ENCODE data around the gene CRACDL.

Gene CRACDL

GRCh38 chr2:98937906-98938305, 1.9 kb upstream of the CRACDL start:
- Histone ChIP-seq H3K27me3 (ENCODE audit: control insufficient read depth, insufficient read depth, low read length) (peaks cover 68% of the 10 kb centered on the region), H3K9ac (ENCODE audit: low read depth, low read length) (no peak overlapping the region), H3K27ac (ENCODE audit: low read depth, low read length) (no peak overlapping the region), H3K4me3 (ENCODE audit: low read depth, low read length) (no peak overlapping the region), H3K4me1 (ENCODE audit: control insufficient read depth, insufficient read depth, low read length) (no peaks in the 10 kb centered on the region), H3K36me3 (ENCODE audit: control insufficient read depth, insufficient read depth, low read length) (no peaks in the 10 kb centered on the region), H3K9me3 (ENCODE audit: control insufficient read depth, insufficient read depth, low read length) (no peaks in the 10 kb centered on the region)

- H3K36me3 ChIP-seq (ENCODE audit: control insufficient read depth, insufficient read depth, low read length) = no peaks in the 10 kb centered on the region
- peaks cover 68% of the 10 kb centered on the region for H3K27me3 ChIP-seq (ENCODE audit: control insufficient read depth, insufficient read depth, low read length)
- peak overlapping the region; percentile 64 for H3K4me3 ChIP-seq (ENCODE audit: low read depth, low read length)
- H3K4me1 ChIP-seq (ENCODE audit: control insufficient read depth, insufficient read depth, low read length) = no peaks in the 10 kb centered on the region
- H3K27ac ChIP-seq (ENCODE audit: low read depth, low read length) = no peak overlapping the region
- H3K9me3 ChIP-seq (ENCODE audit: control insufficient read depth, insufficient read depth, low read length) = no peaks in the 10 kb centered on the region
- H3K9ac ChIP-seq (ENCODE audit: low read depth, low read length) = no peak overlapping the region
Observed at GRCh38 chr2:98936353-98937351, 627 bp upstream of the CRACDL start.

GRCh38 chr2:98935111-98935770, 784 bp downstream of the CRACDL start:
- Histone ChIP-seq H3K27ac (ENCODE audit: low read depth, low read length) (no peak overlapping the region), H3K9me3 (ENCODE audit: control insufficient read depth, insufficient read depth, low read length) (no peaks in the 10 kb centered on the region), H3K9ac (ENCODE audit: low read depth, low read length) (no peak overlapping the region), H3K27me3 (ENCODE audit: control insufficient read depth, insufficient read depth, low read length) (peaks cover 68% of the 10 kb centered on the region), H3K36me3 (ENCODE audit: control insufficient read depth, insufficient read depth, low read length) (no peaks in the 10 kb centered on the region), H3K4me1 (ENCODE audit: control insufficient read depth, insufficient read depth, low read length) (no peaks in the 10 kb centered on the region), H3K4me3 (ENCODE audit: low read depth, low read length) (peak overlapping the region; percentile 64)

- H3K36me3 ChIP-seq (ENCODE audit: control insufficient read depth, insufficient read depth, low read length) = no peaks in the 10 kb centered on the region
- H3K4me1 ChIP-seq (ENCODE audit: control insufficient read depth, insufficient read depth, low read length) = no peaks in the 10 kb centered on the region
- peaks cover 49% of the 10 kb centered on the region for H3K27me3 ChIP-seq (ENCODE audit: control insufficient read depth, insufficient read depth, low read length)
- H3K9ac ChIP-seq (ENCODE audit: low read depth, low read length) = no peak overlapping the region
- H3K9me3 ChIP-seq (ENCODE audit: control insufficient read depth, insufficient read depth, low read length) = no peaks in the 10 kb centered on the region
- no peak overlapping the region for H3K4me3 ChIP-seq (ENCODE audit: low read depth, low read length)
- no peak overlapping the region for H3K27ac ChIP-seq (ENCODE audit: low read depth, low read length)
Observed at GRCh38 chr2:98932778-98933343, 3.2 kb downstream of the CRACDL start.

GRCh38 chr2:98932164-98932563, 3.9 kb downstream of the CRACDL start:
- Histone ChIP-seq H3K9me3 (ENCODE audit: control insufficient read depth, insufficient read depth, low read length) (no peaks in the 10 kb centered on the region), H3K27ac (ENCODE audit: low read depth, low read length) (no peak overlapping the region), H3K9ac (ENCODE audit: low read depth, low read length) (no peak overlapping the region), H3K36me3 (ENCODE audit: control insufficient read depth, insufficient read depth, low read length) (no peaks in the 10 kb centered on the region), H3K27me3 (ENCODE audit: control insufficient read depth, insufficient read depth, low read length) (peaks cover 42% of the 10 kb centered on the region), H3K4me1 (ENCODE audit: control insufficient read depth, insufficient read depth, low read length) (0 out of 2 replicates have a peak, but pooled peaks cover 2% of the 10 kb centered on the region), H3K4me3 (ENCODE audit: low read depth, low read length) (no peak overlapping the region)

GRCh38 chr2:98931596-98931995, 4.4 kb downstream of the CRACDL start:
- Histone ChIP-seq H3K27me3 (ENCODE audit: control insufficient read depth, insufficient read depth, low read length) (peaks cover 36% of the 10 kb centered on the region), H3K9me3 (ENCODE audit: control insufficient read depth, insufficient read depth, low read length) (no peaks in the 10 kb centered on the region), H3K4me3 (ENCODE audit: low read depth, low read length) (no peak overlapping the region), H3K36me3 (ENCODE audit: control insufficient read depth, insufficient read depth, low read length) (no peaks in the 10 kb centered on the region), H3K4me1 (ENCODE audit: control insufficient read depth, insufficient read depth, low read length) (0 out of 2 replicates have a peak, but pooled peaks cover 2% of the 10 kb centered on the region), H3K27ac (ENCODE audit: low read depth, low read length) (no peak overlapping the region), H3K9ac (ENCODE audit: low read depth, low read length) (no peak overlapping the region)

- Histone ChIP-seq H3K4me3 (ENCODE audit: low read depth, low read length) (no peak overlapping the region), H3K9me3 (ENCODE audit: control insufficient read depth, insufficient read depth, low read length) (no peaks in the 10 kb centered on the region), H3K27ac (ENCODE audit: low read depth, low read length) (no peak overlapping the region), H3K4me1 (ENCODE audit: control insufficient read depth, insufficient read depth, low read length) (0 out of 2 replicates have a peak, but pooled peaks cover 2% of the 10 kb centered on the region), H3K27me3 (ENCODE audit: control insufficient read depth, insufficient read depth, low read length) (peaks cover 19% of the 10 kb centered on the region), H3K36me3 (ENCODE audit: control insufficient read depth, insufficient read depth, low read length) (no peaks in the 10 kb centered on the region), H3K9ac (ENCODE audit: low read depth, low read length) (no peak overlapping the region)
Observed at GRCh38 chr2:98929920-98930319, 6.1 kb downstream of the CRACDL start.

- Histone ChIP-seq H3K27me3 (ENCODE audit: control insufficient read depth, insufficient read depth, low read length) (peaks cover 2% of the 10 kb centered on the region; the same call in 1 of the 2 replicates), H3K9ac (ENCODE audit: low read depth, low read length) (no peak overlapping the region), H3K4me3 (ENCODE audit: low read depth, low read length) (no peak overlapping the region), H3K27ac (ENCODE audit: low read depth, low read length) (no peak overlapping the region), H3K36me3 (ENCODE audit: control insufficient read depth, insufficient read depth, low read length) (no peaks in the 10 kb centered on the region), H3K9me3 (ENCODE audit: control insufficient read depth, insufficient read depth, low read length) (no peaks in the 10 kb centered on the region), H3K4me1 (ENCODE audit: control insufficient read depth, insufficient read depth, low read length) (0 out of 2 replicates have a peak, but pooled peaks cover 2% of the 10 kb centered on the region)
Observed at GRCh38 chr2:98928242-98928641, 7.8 kb downstream of the CRACDL start.

GRCh38 chr2:98927027-98927426, 9.0 kb downstream of the CRACDL start:
- Histone ChIP-seq H3K9ac (ENCODE audit: low read depth, low read length) (no peak overlapping the region), H3K4me1 (ENCODE audit: control insufficient read depth, insufficient read depth, low read length) (0 out of 2 replicates have a peak, but pooled peaks cover 2% of the 10 kb centered on the region), H3K36me3 (ENCODE audit: control insufficient read depth, insufficient read depth, low read length) (no peaks in the 10 kb centered on the region), H3K27me3 (ENCODE audit: control insufficient read depth, insufficient read depth, low read length) (no peaks in the 10 kb centered on the region), H3K4me3 (ENCODE audit: low read depth, low read length) (no peak overlapping the region), H3K9me3 (ENCODE audit: control insufficient read depth, insufficient read depth, low read length) (no peaks in the 10 kb centered on the region), H3K27ac (ENCODE audit: low read depth, low read length) (no peak overlapping the region)

- no peak overlapping the region for H3K9ac ChIP-seq (ENCODE audit: low read depth, low read length)
- H3K27me3 ChIP-seq (ENCODE audit: control insufficient read depth, insufficient read depth, low read length) = no peaks in the 10 kb centered on the region
- 0 out of 2 replicates have a peak, but pooled peaks cover 2% of the 10 kb centered on the region for H3K4me1 ChIP-seq (ENCODE audit: control insufficient read depth, insufficient read depth, low read length)
- H3K36me3 ChIP-seq (ENCODE audit: control insufficient read depth, insufficient read depth, low read length) = no peaks in the 10 kb centered on the region
- no peaks in the 10 kb centered on the region for H3K9me3 ChIP-seq (ENCODE audit: control insufficient read depth, insufficient read depth, low read length)
- H3K4me3 ChIP-seq (ENCODE audit: low read depth, low read length) = no peak overlapping the region
- no peak overlapping the region for H3K27ac ChIP-seq (ENCODE audit: low read depth, low read length)
Observed at GRCh38 chr2:98926601-98927000, 9.4 kb downstream of the CRACDL start.
